ENCODE data around the gene ARHGEF33.
"Not testable (repeated sequence)": the region's sequence is repeated elsewhere in the genome, so short reads cannot be mapped to it uniquely, and the experiment has no call there.

ARHGEF33 gene

DNA sequence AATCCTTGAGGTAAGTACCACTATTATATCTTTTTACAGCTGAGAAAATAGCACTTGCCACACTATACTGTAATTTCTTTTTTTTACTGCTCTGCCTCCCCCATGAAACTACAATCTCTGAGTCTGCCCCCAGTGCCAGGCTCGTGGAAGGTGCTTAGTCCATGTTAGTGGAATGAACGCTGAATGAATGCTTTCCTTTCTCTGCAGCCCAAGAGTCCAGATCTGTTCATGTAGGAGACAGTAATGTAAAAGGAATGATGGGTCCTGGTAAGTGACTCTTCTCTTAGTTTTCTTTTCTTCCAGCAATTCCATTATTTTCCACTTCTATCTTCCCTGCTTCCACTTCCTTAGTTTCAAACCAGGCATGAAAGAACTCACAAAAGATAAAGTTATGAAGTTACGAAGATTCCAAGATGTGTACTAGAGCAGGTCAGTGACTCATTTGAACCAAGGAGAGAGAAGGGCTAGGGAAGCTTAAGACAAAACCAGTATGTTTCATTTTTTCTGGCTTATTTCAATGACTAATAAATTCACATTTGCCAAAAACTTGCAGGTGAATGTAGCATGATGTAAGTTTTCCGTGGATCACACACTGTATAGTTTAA, 46.0 kb downstream of the ARHGEF33 start:
- H3K27me3 Mint-ChIP-seq = peaks cover 4% of the 10 kb centered on the region

DNA sequence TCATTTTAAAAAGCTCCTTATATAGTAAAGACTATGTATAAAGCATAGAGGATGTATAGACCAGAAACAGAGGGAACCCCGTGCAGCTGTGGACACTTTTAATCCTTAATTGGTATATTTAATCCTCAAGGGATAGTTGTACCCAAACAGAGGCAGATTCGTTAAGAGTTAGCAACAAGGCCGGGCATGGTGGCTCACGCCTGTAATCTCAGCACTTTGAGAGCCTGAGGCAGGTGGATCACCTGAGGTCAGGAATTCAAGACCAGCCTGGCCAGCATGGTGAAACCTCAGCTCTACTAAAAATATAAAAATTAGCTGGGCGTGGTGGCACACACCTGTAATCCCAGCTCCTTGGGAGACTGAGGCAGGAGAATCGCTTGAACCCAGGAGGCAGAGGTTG, 46.8 kb downstream of the ARHGEF33 start:
- H3K36me3 Mint-ChIP-seq; H3K27me3 Mint-ChIP-seq; H3K27ac Mint-ChIP-seq; H3K9me3 Mint-ChIP-seq (ENCODE audit: low read depth); H3K4me1 Mint-ChIP-seq (ENCODE audit: low read depth); H3K4me3 Mint-ChIP-seq: not testable (repeated sequence)

More for the DNA sequence above, 46.0 kb downstream of the ARHGEF33 start:
- Mint-ChIP-seq H3K36me3 (no peaks in the 10 kb centered on the region), H3K27ac (no peak overlapping the region), H3K9me3 (ENCODE audit: low read depth) (no peaks in the 10 kb centered on the region), H3K4me3 (no peak overlapping the region), H3K4me1 (ENCODE audit: low read depth) (peaks cover 2% of the 10 kb centered on the region)

DNA sequence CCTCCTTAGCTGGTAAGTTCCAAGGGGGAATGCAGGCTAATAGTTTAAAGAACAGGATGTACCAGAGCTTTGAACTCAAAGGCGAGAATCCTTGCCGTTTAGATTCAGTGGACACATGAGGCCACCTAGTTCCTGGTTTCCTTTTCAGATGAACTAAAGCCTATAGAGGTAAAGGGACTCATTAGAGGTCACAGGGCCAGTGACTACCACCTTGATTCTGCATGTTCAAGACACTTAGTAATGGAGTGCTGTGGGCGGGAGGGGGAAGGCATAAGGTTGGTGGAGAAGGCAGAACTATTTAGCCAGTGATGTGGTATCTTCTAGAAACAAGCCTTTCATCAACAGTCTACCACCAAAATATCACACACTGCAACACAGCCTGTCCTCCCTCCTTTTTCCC, 47.9 kb downstream of the ARHGEF33 start:
- no peak overlapping the region for H3K27ac Mint-ChIP-seq
- no peak overlapping the region for H3K4me3 Mint-ChIP-seq
- H3K4me1 Mint-ChIP-seq (ENCODE audit: low read depth) = peaks cover 2% of the 10 kb centered on the region
- no peaks in the 10 kb centered on the region for H3K9me3 Mint-ChIP-seq (ENCODE audit: low read depth)
- peaks cover 4% of the 10 kb centered on the region for H3K27me3 Mint-ChIP-seq
- peaks cover 2% of the 10 kb centered on the region for H3K36me3 Mint-ChIP-seq

DNA sequence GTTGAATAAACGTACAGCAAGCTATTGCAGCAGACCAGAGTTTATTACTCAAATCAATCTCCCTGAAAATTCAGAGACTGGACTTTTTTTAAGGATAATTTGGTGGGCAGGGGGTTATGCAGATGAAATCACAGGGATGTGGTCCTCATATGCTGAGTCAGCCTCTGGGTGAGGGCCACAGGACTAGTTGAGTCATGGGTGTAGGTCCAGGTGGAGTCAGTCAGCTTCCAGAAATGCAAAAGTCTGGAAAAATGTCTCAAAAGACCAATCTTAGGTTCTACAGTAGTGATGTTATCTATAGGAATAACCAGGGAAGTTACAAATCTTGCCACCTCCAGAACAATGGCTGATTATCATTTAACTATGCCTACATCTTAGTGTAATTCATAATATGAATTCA, 51.1 kb downstream of the ARHGEF33 start:
- Mint-ChIP-seq H3K4me1 (ENCODE audit: low read depth) (peaks cover under 1% of the 10 kb centered on the region), H3K27ac (no peak overlapping the region), H3K36me3 (peaks cover 2% of the 10 kb centered on the region), H3K27me3 (peaks cover under 1% of the 10 kb centered on the region), H3K4me3 (no peak overlapping the region), H3K9me3 (ENCODE audit: low read depth) (no peaks in the 10 kb centered on the region)

DNA sequence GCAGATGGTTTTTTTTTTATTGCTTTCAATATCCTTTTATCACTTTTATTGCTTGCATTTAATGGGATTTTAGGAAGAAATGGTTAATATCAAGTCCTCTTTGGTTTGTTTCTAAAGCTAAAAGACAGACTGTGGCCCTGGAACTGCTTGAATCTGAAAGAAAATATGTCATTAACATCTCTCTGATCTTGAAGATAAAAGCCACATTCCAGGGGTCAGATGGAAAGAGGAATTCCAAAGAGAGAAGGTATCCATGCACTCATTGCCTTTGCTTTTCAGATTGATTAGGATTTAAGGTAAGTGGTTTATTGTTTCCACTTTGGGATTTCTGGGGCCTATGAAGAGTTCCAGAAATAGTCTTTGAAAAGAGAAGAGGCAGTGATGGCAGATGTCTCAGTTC, 54.1 kb downstream of the ARHGEF33 start:
- Mint-ChIP-seq H3K27me3 (no peaks in the 10 kb centered on the region), H3K9me3 (ENCODE audit: low read depth) (no peaks in the 10 kb centered on the region), H3K36me3 (peaks cover 2% of the 10 kb centered on the region), H3K4me1 (ENCODE audit: low read depth) (no peaks in the 10 kb centered on the region), H3K4me3 (no peak overlapping the region), H3K27ac (no peak overlapping the region)

DNA sequence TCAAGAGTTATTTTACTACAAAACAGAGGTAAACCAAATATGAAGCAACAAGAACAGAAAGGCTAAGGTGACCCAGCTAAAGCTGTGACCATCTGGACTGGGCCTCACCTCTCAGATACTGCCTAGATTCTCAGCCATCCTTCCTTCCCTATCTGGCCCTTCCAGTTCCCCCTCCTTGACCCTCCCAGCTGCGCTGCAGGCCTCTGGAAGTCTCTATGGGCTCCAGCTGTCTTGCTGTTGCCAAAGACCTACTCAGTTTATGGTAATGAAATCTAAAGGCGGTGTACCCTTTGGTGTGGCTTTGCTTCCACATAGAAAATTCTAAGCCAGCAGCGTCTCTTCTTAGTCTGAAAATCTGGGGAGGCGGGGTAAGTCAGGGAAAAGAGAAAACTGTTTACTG, 55.7 kb downstream of the ARHGEF33 start:
- Mint-ChIP-seq H3K4me3 (no peak overlapping the region), H3K27ac (no peak overlapping the region), H3K4me1 (ENCODE audit: low read depth) (no peaks in the 10 kb centered on the region), H3K9me3 (ENCODE audit: low read depth) (no peaks in the 10 kb centered on the region), H3K27me3 (no peaks in the 10 kb centered on the region), H3K36me3 (peaks cover 2% of the 10 kb centered on the region)

DNA sequence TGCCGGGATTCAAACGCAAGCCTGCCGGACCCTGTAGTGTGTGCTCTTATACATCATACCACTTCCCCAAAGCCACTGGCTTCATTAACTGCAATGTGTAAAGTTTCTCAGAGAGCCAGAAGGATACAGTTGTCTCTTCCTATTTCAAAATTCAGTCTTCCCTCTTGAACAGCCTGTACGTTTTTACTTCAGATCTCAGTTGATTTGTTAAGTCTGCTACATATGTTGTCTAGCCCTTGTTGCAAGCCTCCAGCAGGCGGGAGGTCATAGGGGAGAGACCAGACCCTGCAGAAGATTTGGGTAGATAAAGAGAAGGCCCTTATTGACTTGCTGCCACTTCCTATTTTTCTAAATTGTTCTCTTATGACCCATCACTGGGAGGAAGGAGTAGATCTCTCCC, 56.2 kb downstream of the ARHGEF33 start:
- H3K4me3 Mint-ChIP-seq = no peak overlapping the region
- no peak overlapping the region for H3K27ac Mint-ChIP-seq
- H3K4me1 Mint-ChIP-seq (ENCODE audit: low read depth) = no peaks in the 10 kb centered on the region
- no peaks in the 10 kb centered on the region for H3K27me3 Mint-ChIP-seq
- peaks cover 2% of the 10 kb centered on the region for H3K36me3 Mint-ChIP-seq
- H3K9me3 Mint-ChIP-seq (ENCODE audit: low read depth) = no peaks in the 10 kb centered on the region

DNA sequence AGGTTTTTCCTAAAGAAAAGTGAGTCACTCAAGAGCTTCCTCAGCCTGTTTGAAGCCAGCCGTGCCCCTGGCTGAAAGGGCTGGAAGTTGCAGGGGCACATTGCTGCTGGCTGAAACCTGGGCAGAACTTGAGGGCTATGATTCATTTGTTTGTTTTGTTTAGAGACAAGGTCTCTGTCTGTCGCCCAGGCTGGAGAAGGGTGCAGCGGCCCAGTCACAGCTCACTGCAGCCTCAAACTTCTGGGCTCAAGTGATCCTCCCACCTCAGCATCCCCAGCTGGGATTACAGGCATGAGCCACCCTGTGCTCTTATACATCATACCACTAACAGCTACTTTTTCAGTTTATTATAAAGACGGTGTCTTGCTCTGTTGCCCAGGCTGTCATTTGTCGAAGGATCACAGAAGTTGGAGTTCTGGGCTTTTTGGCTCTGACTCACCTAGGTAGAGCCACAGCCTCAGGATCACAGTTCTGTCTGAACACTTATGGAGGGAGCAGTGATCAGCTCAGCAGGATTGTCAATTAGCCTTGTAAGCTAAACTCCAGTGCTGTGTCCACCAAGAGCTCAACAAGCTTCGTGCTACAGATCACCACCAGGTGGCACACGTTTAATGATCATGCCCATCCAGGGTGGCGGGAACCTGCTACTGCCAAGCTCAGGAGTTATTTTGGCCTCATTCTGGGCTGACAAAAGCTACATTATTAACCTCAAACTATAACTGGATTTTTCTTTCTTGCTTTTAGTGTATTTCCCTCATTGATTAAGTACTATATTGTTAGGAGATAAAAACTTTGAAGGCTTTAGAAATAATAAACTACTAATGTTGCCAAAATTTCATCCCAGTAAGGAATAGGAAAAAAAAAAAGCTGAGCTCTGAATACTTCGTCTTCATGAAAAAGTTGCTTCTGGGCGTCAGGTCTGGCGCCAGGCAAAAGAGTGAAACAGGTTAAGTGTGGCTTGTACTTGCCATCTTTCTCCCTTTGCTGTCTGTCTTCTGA, 57.9 kb downstream of the ARHGEF33 start:
- Mint-ChIP-seq H3K36me3 (no peaks in the 10 kb centered on the region), H3K4me1 (ENCODE audit: low read depth) (no peaks in the 10 kb centered on the region), H3K27me3 (no peaks in the 10 kb centered on the region), H3K9me3 (ENCODE audit: low read depth) (no peaks in the 10 kb centered on the region), H3K4me3 (no peak overlapping the region), H3K27ac (no peak overlapping the region)

DNA sequence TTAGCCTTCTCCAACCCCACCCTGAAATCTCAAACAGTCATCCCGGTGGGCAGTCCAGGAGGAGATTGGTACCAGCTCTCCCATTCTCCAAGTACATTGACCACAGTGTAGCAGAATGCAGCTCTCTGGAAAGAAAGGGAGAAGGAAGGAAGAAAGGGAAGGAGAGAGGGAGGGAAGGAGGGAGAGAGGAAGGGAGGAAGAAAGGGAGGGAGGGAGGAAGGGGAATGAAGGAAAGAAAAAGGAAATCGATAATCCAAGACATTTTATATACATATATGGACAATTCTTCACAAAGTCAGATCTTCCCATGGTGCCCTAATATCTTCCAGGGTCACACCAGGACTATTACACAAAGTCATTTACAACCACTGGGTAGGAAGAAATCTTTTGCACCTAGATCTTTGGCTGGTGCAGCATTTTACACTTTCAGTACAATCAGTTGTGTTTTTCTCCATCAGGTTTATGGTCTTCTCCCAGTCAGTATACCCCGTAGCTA, 58.8 kb downstream of the ARHGEF33 start:
- no peak overlapping the region for H3K4me3 Mint-ChIP-seq
- H3K9me3 Mint-ChIP-seq (ENCODE audit: low read depth) = no peaks in the 10 kb centered on the region
- no peaks in the 10 kb centered on the region for H3K27me3 Mint-ChIP-seq
- H3K36me3 Mint-ChIP-seq = no peaks in the 10 kb centered on the region
- no peak overlapping the region for H3K27ac Mint-ChIP-seq
- no peaks in the 10 kb centered on the region for H3K4me1 Mint-ChIP-seq (ENCODE audit: low read depth)

DNA sequence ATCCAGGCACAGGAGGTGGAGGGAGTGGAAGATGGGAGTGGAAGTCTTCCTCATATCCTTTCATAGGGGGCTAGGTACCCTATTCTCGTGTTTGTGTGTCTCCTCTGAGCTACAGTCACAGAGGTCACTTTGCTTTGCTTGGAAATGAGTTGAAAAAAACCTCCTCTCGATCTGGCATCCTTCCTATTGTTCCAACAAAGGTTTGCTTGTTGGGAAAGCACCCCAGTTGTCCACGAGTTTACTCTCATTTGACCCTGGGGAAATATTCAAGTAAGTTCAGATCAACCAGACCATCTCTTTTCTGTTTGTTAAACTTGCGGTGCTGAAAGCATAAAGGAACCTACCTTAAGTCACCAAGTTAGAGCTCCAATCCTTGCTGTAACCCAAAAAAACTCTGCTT, 59.3 kb downstream of the ARHGEF33 start:
- no peaks in the 10 kb centered on the region for H3K4me1 Mint-ChIP-seq (ENCODE audit: low read depth)
- H3K9me3 Mint-ChIP-seq (ENCODE audit: low read depth) = no peaks in the 10 kb centered on the region
- H3K4me3 Mint-ChIP-seq = no peak overlapping the region
- H3K36me3 Mint-ChIP-seq = no peaks in the 10 kb centered on the region
- H3K27ac Mint-ChIP-seq = no peak overlapping the region
- H3K27me3 Mint-ChIP-seq = no peaks in the 10 kb centered on the region

DNA sequence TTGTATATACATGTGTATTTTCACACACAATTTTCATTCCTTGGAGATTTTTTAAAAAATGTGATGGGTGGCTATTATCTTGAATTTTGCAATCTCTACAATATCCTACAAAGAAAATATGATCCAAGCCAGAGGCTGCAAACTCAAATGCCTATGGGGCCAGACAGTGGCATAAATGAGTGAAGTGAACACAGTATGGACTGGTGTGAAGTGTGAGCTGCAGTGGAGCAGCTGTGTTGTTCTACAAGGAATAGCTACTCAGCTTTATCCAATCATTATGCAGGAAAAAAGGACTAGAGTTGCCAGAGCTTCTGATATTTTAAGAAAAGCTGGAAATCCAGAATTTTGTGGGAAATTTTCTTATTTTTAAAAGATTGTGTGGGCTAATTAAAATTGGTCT, 62.1 kb downstream of the ARHGEF33 start:
- no peak overlapping the region for H3K4me3 Mint-ChIP-seq
- H3K36me3 Mint-ChIP-seq = no peaks in the 10 kb centered on the region
- no peaks in the 10 kb centered on the region for H3K4me1 Mint-ChIP-seq (ENCODE audit: low read depth)
- no peaks in the 10 kb centered on the region for H3K27me3 Mint-ChIP-seq
- H3K9me3 Mint-ChIP-seq (ENCODE audit: low read depth) = no peaks in the 10 kb centered on the region
- no peak overlapping the region for H3K27ac Mint-ChIP-seq

DNA sequence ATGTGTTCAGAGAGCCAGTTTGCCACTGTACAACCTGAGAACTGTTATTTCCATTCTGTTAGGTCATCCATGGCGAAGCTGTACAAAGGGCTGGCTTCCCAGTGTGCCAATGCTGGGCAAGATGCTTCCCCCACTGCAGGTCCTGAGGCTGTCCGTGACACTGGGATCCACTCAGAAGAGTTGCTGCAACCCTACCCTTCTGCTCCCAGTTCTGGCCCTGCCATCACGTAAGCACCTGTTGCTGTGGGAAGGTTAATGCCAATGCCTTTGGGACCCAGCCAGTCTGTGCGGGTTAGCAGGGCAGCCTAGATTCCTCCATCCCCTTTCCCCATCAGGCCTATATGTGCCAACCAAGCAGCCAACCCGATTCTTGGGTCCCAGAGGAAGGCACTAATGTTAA, 68.3 kb downstream of the ARHGEF33 start:
- H3K27me3 Mint-ChIP-seq = peaks cover 13% of the 10 kb centered on the region
- peaks cover 2% of the 10 kb centered on the region for H3K36me3 Mint-ChIP-seq
- H3K4me3 Mint-ChIP-seq = no peak overlapping the region
- H3K9me3 Mint-ChIP-seq (ENCODE audit: low read depth) = no peaks in the 10 kb centered on the region
- H3K27ac Mint-ChIP-seq = no peak overlapping the region
- peaks cover 2% of the 10 kb centered on the region for H3K4me1 Mint-ChIP-seq (ENCODE audit: low read depth)

DNA sequence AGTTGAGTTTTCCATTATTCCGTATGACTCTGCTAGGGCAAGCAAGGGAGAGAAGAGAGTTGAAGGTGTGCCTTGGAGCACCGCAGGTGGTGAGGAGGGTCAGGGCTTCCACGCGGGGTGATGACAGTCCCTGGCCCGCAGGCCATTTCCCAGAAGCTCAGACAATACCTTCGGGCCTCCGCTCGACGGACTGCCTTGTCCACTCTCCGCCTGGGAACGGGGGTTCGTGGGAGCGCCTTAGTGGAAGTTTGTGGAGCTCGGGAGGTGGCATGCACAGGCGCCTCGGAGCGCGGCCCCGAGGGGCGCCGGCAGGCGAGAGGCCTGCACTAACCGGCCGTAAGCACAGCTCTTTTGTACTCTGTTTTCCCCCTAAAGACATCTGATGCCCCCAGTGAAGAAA, 69.8 kb downstream of the ARHGEF33 start:
- Mint-ChIP-seq H3K4me3 (peak overlapping the region; percentile 69), H3K4me1 (ENCODE audit: low read depth) (peaks cover 2% of the 10 kb centered on the region), H3K36me3 (peaks cover 2% of the 10 kb centered on the region), H3K9me3 (ENCODE audit: low read depth) (no peaks in the 10 kb centered on the region), H3K27ac (no peak overlapping the region), H3K27me3 (peaks cover 13% of the 10 kb centered on the region)

DNA sequence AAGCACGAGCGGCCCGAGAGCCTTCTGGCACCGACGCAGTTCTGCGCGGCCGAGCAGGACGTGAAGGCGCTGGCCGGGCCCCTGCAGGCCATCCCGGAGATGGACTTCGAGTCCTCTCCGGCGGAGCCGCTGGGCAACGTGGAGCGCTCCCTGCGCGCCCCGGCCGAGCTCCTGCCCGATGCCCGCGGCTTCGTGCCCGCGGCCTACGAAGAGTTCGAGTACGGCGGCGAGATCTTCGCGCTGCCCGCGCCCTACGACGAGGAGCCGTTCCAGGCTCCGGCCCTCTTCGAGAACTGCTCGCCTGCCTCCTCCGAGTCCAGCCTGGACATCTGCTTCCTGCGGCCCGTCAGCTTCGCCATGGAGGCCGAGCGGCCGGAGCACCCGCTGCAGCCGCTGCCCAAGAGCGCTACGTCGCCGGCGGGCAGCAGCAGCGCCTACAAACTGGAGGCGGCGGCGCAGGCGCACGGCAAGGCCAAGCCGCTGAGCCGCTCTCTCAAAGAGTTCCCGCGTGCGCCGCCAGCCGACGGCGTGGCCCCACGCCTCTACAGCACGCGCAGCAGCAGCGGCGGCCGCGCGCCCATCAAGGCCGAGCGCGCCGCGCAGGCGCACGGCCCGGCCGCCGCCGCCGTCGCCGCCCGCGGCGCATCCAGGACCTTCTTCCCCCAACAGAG, 70.4 kb downstream of the ARHGEF33 start:
- Mint-ChIP-seq H3K27ac (no peak overlapping the region), H3K4me1 (ENCODE audit: low read depth) (peaks cover 2% of the 10 kb centered on the region), H3K4me3 (peak overlapping the region; percentile 42), H3K36me3 (peaks cover 2% of the 10 kb centered on the region), H3K9me3 (ENCODE audit: low read depth) (no peaks in the 10 kb centered on the region), H3K27me3 (peaks cover 13% of the 10 kb centered on the region)

Data from activated naive CD8-positive, alpha-beta T cell (primary cell).